Daoy (cell line): ENCODE measurements around the gene ZNF23. TPM values are rescaled to one million over a fixed set of nuclear protein-coding genes. Genes with fewer than 3 reads are reported as not detected.

Experiments used
- DNase-seq: peaks from one replicate; pipeline ENCODE4 v3.0.0-alpha.2; 2015; ENCODE audit warnings: low read depth
- total RNA-seq: library from RNA; depleted of rRNA; stranded (reverse); fragments of >200 nt; shearing (Covaris generic); gene quantifications from 2 replicates; pipeline ENCODE4 v1.2.3, GENCODE V29; 2014; rRNA removed

Gene ZNF23
- 9.6 and 11.5 TPM in 2 replicates for total RNA-seq

DNA sequence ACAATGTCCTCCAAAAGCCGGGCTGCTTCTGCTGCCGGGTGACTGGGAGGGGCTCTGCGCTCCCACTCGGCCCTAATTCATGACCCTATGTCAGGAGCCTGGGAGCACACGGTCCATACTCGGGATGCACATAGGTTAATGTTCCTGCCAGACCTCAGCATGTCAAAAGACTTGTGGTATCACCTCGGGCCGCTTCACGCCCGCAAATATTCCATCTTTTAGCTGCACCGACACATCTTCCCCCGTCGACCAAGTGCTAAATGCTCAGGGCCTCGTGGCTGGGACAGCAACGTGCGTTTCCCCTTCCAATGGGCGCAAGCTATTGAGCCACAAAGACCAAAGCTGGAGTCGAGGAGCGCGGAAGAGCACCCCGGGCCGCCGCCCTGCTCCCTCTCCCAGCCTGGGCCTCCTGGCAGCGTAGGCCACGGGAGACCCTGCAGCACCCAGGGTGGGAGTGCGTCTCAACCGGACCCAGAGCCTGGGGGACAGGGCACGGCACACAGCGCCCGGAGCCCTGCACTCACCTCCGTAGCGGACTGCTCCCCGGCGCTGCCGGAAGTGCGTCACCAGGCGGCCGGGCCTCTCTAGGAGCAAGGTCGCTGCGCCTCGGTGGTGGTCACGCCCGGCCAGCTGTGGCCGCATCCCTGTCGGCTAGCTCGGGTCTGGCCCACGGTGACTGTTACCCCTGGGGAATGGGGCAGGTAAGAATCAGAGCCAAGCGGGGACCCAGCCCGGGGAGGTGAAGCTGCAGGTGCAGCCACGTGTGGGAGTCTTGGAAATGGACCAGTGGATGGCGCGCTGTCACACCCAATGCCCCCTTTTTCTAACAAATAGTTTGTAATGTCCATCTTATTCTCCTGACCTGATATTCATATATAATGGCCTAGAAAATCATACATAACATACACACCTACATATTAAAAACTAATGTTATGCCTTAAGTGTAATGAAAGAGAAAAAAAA, at the start of gene ZNF23:
Gene ZNF23 (minus strand): TSS at position 562 of the 963 bp plus-strand sequence. CDS start 5,451 bp downstream, outside the sequence.
- DNase-seq, result peak; percentile 79

DNA sequence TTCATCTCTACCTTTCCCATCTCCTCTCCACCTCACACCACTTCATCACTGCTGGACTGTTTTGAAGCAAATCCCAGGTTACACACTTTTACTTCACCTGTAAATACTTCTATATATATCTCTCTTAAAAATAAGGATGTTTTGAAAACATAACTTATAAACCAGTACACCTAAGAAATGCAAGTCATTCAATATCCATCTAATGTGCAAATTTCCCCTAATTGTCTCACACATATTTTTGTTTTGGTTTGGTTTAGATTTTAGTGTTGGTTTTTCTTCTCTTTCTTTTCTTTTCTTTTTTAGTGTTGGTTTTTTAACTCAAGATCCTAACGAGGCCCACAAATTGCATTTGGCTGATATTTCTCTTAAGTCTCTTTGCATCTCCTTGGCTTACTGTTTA, 45.0 kb upstream of the ZNF23 start:
- DNase-seq, result no peak

DNA sequence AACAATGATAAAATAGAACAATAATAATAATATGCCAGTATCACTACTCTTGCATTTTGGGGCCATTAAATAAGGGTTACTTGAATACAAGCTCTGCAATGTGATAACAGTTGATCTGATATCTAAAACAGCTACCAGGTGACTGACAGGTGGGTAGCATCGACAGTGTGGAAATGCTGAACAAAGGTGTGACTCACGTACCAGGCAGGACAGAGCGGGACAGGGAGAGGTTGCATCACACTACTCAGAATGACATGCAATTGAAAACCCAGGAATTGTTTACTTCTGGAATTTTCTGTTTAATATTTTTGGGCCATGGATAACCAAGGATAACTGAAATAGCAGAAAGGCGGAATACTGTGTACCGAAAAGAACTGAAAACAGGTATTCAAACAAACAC, 42.9 kb upstream of the ZNF23 start:
- no peak for DNase-seq

DNA sequence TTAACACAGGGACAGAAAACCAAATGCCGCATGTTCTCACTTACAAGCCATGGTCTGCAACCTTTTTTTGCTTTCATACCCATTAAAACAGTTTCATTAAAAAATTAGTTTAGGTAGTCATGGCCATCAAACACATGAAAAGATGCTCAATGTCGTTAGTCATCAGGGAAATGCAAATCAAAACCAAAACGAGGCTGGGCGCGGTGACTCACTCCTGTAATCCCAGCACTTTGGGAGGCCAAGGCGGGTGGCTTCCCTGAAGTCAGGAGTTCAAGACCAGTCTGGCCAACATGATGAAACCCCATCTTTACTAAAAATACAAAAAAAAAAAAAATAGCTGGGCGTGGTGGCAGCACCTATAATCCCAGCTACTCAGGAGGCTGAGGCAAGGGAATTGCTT, 42.0 kb upstream of the ZNF23 start:
- DNase-seq, result peak; percentile 42

DNA sequence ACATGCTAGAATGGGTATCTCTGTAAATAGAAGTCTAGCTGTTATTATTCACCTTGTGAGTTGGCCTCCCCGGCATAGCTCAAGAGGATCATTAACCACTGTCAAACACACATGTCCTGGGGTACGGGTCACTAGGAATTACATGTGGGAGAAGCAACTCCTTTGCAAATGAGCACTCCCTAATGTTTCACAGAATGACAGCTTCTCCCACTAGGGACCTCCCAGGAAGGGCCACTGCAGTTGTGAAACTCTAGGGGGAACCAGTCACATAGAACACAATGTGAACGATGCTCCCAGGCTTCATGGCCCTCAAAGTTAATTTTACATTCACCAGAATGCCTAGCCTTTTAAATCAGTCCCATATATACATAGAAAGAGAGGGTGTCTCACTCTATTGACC, 39.5 kb upstream of the ZNF23 start:
- DNase-seq, result no peak

DNA sequence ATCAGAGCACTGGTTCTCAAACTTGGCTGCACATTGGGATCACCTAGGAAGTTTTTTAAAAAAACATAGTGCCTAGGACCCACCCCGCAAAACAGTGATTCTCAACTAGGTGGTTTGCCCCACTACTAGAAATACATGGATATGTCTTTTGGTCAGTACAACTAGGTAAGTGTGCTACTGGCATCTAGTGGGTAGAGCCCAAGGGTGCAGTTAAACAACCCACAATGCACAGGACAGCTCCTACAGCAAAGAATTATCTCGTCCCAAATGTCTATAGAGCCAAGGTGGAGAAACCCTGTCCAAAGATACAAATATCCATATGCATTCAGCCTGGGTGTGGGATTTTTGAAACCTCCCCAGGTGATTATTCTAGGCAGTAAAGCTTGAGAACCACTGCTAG, 38.9 kb upstream of the ZNF23 start:
- no peak for DNase-seq

DNA sequence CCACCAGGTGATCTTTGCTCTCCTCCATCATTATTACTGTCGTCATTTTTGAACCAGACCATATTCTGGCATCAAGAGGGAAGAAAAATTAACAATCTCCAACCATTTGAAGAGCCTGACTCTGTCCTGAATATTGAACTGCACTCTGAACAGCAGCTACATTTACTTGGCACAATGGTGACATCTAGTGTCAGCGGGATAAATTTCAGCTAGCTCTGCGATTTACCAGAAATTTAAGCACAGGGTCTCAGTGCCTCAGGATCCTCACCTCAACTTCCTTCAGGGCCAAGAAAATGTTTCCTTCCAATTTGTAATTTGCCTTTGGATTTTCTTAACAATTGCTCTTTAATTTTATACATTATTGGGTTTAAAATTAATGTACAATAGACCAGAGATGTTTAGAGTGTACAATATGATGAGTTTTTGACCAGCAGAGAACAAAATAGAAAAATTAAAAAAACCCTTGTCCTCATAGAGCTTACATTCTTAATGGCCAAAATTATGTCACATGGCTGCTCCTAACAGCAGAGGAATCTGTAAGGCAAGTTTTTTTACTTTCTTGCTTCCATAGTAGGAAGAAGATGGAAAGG, 37.8 kb upstream of the ZNF23 start:
- DNase-seq, result peak; percentile 44

DNA sequence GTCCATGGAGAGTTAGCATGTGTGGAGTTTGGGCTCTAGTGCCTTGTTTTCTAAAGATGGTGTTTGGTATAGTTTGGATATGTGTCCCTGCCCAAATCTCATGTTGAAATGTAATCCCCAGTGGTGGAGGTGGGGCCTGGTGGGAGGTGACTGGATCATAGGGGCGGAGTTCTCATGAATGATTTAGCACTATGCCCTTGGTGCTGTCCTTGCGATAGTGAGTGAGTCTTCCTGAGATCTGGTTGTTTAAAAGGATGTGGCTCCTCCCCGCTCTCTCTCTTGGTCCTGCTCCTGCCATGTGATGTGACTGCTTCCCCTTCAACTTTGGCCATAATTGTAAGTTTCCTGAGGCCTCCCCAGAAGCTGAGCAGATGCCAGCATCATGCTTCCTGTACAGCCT, 36.0 kb upstream of the ZNF23 start:
- no peak for DNase-seq

DNA sequence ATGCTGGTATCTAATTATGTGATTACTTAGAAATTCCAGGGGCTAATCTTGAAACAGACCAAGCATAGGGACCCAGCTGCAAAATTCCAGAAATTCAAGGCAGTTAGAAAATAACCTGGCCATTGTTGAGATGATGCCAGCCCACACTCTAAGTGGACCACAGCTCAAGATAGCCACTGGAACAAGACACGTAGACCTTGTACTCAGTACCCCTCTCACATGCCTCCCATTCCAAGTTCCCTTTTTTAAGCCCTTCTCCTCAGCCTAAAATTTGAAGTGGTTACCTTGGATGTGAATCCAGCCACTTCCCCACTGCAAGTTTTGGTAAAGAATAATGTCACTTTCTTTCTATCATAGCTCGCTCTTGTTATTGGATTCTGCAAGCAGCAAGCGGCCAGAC, 31.2 kb upstream of the ZNF23 start:
- no peak for DNase-seq

DNA sequence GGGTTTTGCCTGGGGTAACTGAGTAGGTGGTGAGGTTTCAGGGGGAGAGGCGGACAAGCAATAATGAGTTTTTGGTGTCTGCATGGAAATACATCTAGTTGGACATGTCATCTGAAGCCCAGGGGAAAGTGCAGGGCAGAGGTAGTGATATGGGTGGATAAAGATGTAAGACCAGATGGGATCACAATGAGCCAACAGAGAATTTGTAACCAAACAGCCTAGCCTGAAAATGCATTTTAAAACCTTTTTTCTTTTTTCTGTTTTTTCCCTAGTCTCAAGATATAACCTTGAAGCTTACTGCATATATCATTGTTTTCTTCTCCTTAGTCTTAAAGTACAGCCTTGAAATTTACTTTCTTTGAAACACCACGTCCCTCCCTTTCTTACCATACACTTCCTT, 30.7 kb upstream of the ZNF23 start:
- no peak for DNase-seq

DNA sequence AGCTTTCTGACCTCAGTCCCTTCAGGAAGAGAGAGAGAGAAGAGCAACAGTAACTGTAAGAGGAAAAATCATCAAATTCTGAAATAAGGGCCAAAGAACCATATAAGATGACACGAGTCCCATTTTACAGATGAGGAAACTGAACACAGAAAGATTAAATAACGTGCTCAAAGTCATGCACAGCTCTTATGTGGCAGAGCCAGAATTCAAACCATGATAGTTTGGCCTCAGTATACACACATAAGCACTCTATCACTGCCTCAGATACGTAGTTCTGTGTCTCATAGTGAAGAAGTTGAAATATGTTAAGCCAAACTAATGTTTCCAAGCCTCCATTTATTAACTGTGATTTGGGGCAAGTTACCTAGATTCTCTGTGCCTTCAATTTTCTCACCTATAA, 29.0 kb upstream of the ZNF23 start:
- no peak for DNase-seq

DNA sequence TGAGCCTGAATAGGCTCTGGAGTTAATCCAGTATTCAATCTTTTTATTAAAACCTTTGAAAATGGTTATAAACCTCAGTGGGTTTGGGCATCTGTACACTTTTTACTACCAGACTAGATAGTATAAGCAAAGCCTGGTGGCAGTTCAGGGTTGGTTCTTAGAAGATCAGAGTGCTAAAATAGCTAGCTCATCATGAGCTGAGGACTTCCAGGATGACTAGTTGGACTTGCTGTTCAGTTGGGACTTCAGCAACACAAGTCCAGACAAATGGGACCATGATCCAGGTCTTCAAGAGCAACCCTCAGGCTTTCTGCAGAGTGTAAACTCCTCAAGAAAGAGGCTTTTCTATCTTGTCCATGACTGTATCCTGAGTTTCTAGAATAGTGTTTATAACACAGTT, 28.3 kb upstream of the ZNF23 start:
- no peak for DNase-seq

DNA sequence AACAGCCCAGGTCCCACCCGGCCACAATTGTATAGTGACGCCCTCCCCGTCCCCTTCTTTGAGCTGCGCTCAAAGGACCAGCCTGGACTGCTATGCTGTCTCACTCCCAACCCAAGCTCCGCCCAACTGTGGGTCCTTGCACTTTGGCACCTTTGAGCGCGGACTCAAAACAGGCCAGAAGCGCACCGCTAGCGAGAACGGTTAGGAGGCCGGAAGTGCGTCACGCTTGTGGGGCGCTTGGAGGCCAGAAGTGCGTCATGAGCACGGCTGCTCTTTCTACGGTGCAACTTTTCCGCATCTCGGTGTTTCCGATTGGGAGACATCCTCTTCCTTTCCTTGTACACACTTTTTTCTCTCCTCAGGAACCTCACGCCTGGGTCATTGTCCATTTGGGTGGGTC, 27.1 kb upstream of the ZNF23 start, which contains the start of gene ZNF19:
Gene ZNF19 (minus strand): TSS at position 203 of the 400 bp plus-strand sequence. CDS start 7,210 bp downstream, outside the sequence.
- DNase-seq, result no peak

DNA sequence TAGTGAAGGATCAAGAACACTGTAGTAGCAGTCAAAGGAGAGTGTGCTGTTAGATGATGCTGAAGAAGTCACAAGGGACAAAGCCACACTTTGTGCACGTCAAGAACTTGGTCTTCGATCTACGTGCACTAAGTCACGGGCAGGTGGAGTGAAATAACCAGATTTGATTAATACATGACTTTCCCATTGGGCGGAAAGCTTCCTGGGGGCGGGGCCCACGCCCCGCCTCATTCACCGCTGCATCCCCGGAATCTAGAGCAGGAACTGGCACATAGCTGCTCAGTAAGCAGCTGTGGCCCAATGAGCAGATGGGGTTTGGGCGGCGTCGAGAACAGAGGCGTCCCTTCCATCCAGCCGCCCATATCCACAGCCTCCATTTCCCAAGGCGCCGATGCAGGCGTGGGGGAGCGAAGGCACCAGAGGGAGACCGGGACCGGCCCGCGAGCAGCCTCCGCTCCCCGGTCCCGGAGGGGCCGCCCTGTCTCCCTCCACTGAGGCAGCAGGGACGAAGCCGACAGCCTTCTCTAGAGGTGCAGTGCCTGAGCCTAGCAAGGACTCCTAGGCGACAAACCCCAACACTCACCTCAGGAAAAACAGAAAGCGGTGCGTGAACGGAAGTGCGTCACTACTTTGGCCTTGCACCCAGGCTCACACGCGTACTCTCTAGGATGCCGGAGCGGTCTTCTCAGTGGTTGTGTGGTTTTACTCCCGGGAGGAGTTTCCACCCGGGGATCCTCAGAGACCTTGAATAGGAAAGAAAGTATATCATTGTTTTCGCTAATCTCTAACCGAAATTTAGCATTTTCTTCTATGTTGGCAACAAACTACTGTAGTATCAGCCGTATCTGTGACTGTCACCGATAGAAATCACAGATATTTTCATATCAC, 22.2 kb upstream of the ZNF23 start:
- peak; percentile 89 for DNase-seq

DNA sequence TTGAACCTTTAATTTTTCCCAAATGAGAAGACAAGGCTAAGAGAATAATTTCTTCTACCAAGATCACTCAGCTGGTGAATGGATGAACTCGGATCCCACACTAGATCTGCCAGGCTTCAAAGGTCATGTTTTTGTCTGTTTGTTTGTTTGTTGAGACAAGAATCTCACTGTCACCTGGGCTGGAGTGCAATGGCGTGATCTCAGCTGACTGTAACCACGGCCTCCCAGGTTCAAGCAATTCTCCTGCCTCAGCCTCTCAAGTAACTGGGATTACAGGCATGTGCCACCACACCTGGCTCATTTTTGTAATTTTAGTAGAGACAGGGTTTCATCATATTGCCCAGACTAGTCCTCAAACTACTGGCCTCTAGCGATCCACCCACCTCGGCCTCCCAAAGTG, 20.5 kb upstream of the ZNF23 start:
- no peak for DNase-seq

DNA sequence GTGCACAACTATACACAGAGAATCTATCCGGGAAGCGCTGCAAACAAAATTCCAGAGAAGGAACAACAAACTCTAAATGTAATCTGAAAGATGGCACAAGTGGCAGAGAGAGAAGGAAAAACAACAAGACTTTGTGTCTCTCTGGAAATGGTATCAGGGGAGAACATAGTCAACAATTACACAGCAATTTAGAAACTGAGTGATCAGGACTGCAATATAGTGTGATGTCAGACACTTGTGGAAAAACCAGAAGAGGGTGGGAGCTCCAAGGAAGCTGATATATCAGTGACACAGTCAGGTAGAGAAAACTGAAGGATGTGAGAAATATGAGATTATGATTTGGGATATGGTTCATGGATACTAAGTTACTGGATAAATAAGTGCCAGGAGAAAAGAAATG, 18.9 kb upstream of the ZNF23 start:
- no peak for DNase-seq

DNA sequence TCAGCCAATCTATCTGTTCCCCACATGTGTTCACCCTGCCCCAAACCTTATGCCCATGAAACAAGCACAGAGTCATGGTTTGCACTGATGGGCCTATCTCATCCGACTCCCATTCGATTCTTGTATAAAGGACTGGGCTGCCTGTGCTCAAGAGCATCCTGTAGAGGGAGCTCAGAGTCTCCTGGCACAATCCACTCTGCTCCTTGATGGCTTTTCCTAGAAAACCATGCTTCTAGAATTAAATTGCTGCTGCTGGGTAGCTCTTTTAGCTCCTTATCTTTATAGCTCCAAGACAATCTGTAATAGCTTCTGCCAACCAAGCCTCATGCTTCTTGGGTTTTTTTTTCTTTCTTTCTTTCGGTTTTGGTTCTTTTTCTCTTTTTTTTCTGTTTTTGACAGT, 17.4 kb upstream of the ZNF23 start:
- peak; percentile 18 for DNase-seq

DNA sequence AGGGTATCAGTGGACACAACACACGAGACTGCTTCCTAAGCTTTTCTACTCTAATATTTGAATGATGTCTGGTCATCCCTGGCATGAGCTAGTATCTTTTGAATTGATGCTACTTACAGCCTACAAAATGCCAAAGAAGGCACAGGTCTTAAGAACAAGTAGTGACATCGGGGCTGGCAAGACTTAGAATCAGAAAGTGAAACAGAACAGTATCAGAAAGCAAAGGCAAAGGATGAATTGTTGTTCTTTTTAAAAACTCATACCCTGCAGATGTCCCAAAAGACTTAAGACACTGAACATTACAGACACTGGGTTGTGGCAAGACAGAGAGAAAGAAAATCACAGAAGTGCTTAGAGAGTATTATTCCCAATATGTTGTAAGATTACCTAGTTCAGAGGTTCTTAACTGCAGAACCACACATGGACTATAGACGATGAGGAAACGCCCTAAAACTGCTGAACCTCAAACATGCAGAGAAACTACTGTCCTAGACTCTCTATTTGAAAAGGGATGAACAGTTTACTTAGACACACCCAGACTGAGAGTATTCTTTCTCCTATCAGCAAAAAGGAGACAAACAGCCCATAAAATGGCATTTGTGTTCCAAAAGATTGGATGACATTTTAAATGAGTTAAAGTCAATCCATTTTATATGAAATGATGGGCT, 14.5 kb upstream of the ZNF23 start:
- no peak for DNase-seq

DNA sequence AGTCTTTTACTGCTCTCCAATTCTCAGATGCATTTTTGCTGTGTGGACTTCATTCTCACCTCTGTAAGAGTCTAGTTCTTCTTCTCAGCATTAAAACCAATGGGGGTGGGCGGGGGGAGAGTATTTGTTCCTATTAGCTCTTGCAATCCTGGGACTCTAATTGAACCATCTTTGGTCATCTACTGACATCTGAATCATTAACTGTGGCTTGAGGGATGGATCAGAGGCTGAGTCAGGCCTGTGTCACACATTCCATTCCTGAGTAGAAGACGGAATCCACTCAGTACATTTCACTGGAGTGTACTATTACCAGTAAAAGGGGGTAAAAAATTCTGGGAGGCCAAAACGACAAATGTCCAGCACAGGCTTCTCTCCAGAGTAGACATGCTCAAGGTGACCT, 12.8 kb upstream of the ZNF23 start:
- peak; percentile 77 for DNase-seq

DNA sequence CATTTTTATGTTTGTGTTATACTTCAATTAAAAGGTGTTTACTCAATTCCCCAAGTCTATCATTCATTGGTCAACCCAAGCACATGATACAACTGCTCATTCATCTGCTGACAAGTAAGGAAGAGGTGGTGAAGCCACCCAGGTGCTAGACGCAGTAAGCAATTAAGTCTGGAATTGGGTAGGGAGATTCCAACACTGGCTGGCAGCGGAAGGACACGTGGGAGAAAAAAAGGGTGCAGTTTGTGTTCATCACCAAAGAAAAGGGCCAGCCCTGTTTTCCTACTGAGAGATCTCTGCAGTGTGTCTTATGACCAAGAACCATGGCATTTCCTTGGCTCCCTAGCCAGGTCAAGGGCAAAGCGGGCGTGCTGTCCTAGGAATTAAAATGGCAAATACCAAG, 11.8 kb upstream of the ZNF23 start:
- DNase-seq, result peak; percentile 11

DNA sequence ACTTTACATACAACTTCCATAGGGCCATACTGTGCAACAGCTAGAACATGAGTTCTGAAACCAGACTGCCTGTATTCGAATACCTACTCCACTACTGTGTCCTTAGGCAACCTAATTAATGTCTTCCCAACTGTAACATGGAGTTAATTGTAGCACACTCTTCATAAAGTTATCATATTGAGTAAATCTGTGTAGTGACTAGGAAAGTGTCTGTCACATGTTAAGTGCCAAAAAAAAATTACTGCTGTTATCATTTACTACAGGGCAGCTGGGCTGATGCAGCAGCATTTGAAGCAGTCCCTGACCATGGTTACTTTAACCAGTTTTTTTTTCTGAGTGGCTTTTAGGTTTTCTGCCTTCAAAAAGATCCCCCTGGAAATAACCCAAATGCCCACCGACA, 10.9 kb upstream of the ZNF23 start:
- no peak for DNase-seq

DNA sequence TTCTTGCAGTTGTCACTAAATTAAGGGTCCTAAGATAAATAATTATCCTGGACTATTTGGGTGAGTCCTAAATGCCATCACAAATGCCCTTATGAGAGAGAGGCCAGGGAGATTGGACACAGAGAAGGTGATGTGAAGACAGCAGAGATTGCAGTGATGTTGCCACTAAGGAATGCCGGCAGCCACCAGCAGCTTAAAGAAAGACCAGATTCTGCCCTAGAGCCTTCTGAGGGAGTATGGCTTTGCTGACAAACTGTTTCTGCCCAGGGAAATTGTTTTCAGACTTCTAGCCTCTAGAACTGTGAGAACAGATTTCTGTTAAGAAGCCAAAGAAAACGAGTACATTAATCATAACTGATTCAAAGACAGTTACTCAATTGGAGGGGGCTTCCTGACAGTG, 10.0 kb upstream of the ZNF23 start:
- no peak for DNase-seq
